Right kidney (tissue), 1 donor: Measurements from ENCODE around the gene HRC.
"Not testable (repeated sequence)": the region's sequence is repeated elsewhere in the genome, so short reads cannot be mapped to it uniquely, and the experiment has no call there.

Experiments used
- DNase-seq: peaks from one replicate; pipeline ENCODE4 v3.0.0-alpha.2; 2016

HRC gene

DNA sequence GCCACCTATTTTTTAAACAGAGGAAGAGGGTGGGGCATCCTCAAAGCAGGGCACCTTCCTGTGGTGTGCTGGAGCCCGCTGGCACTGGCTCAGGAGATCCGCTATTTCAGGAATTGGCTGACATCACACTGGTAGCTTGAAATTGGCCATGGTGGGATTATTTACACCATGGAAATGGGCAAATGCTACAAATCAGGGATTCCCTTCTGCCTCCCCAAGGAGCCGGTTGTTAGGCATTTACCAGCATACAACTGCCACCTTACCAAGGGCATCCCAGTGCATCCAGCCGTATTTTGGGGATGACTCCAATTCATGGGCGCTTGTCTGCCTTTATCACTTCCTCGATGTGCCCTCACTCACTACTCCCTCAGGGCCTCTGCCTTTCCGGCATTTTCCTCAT lies 14.2 kb downstream of the HRC start:
- no peak for DNase-seq

- DNase-seq: peak; percentile 47
Observed at GRCh38 chr19:49136771-49137171, 18.4 kb downstream of the HRC start.

GRCh38 chr19:49135686-49136085 lies 19.5 kb downstream of the HRC start:
- no peak for DNase-seq

GRCh38 chr19:49133621-49134454 lies 21.4 kb downstream of the HRC start:
- DNase-seq: peak; percentile 66

DNA sequence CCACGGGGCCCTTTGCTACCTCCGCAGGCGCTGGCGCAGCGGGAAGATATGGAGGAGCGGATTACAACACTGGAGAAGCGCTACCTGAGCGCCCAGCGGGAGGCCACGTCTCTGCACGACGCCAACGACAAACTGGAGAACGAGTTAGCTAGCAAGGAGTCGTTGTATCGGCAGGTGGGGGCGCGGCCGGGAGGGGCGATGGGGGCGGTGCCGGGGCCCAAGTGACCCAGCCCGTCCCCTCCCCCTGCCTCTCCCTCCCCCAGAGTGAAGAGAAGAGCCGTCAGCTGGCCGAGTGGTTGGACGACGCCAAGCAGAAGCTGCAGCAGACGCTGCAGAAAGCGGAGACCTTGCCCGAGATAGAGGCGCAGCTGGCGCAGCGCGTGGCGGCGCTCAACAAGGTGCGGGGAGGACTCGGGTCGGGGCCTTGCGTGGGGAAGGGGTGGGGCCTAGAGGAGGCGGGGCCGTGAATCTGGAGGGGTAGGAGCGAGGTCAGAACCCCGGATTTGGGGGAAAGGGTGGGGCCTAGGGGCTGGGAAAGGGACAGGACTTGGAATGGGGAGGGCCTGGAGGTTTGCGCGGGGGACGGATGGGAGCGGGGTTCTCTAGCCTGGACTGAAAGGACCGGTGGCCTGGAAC lies 22.1 kb downstream of the HRC start:
- DNase-seq: no peak

DNA sequence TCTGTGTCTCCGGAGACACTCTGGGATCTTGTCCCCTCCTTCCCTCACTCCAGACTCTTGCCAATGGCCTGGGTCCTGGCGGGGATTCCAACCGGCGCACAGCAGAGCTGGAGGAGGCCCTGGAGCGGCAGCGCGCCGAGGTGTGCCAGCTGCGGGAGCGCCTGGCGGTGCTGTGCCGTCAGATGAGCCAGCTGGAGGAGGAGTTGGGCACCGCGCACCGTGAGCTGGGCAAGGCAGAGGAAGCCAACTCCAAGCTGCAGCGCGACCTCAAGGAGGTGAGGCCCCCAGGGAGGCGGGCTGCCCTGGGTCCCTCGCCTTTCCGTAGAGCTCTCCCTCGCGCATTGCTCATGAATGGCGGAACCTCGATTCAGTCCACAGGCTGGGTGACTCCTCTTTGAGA lies 24.9 kb downstream of the HRC start:
- DNase-seq: no peak

DNA sequence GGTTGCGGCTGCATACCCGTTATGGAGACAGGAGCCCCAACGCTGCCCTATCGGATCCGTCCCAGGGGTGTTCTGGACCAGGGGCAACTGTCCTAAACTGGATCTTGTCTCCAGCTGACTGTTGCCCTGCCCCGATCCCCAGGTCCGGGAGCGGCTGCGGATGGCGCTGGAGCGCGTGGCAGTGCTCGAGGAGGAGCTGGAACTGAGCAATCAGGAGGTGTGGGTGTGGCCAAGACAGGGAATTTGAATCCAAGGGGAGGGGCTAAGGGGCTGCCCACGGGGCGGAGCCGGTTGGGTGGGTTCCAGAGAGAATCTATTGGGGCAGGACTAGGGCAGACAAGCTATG lies 26.0 kb downstream of the HRC start:
- DNase-seq: no peak

DNA sequence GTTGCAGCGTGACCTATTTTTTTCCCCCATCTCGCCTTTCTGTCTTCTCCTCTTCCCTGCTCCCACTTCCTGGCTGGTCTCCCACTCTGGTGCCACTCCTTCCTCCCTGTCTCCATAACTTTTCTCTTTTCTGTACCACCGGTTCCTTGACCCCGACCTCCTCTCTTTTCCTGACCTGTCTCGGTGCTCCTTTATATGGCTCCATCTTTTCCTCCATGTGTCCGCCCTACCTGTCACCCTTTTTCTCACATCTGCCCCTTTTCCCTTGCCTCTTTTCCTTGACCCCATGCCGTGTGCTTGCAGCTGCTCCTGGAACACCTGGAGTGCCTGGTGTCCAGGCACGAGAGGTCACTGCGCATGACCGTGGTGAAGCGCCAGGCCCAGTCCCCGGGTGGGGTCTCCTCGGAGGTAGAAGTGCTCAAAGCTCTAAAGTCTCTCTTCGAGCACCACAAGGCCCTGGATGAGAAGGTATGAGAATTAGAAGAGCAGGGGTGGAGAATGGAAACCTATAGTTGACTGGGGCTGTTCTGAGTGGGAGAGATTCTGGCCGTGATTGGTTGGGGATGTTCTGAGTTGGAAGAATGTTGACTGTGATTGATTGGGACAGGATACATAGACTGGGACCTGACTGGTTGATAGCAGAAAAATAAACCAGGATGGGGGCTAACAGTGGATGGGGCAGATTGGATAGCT lies 26.5 kb downstream of the HRC start:
- no peak for DNase-seq

- DNase-seq: peak; percentile 81
Observed at GRCh38 chr19:49127674-49128544, 27.3 kb downstream of the HRC start.

- DNase-seq: not testable (repeated sequence)
Observed at GRCh38 chr19:49127225-49127624, 28.0 kb downstream of the HRC start.

GRCh38 chr19:49126575-49126974 lies 28.6 kb downstream of the HRC start:
- DNase-seq: no peak

DNA sequence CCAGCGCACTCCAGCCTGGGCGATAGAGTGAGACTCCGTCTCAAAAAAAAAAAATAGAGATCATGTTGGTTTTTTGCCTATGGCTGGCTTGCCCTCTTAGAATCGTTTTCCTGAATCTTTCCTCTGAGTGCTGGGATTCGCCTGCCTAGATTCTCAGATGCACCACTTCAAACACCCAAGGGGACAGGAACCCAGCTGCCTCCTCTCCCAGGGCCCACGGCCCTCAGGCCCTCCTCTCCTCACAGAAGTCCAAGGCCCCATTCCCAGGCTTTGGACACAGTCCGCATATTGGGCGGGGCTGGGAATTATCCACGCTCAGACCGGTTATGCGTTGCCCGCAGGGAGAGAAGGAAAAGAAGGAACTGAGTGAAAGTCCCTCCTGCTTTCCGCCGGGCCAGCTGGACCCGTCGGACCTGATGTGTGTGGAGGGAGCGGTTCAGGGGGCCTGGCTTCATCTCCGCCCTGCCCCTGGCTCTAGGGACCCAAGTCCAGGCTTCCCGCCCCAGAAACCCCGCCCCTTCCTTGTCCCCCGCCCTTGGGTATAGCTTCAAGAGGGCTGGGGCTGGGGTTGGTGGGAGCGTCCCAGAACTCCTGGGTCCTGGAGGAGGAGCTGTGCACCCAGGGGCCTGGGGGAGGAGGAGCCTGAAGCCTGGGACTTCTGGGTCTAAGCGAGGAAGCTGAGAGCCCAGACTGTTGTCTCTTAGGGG lies 30.0 kb downstream of the HRC start:
- no peak for DNase-seq

- DNase-seq: not testable (repeated sequence)
Observed at GRCh38 chr19:49123285-49123684, 31.9 kb downstream of the HRC start.

GRCh38 chr19:49121841-49122240 lies 33.4 kb downstream of the HRC start:
- not testable (repeated sequence) for DNase-seq

- no peak for DNase-seq
Observed at GRCh38 chr19:49120868-49121267, 34.3 kb downstream of the HRC start.

DNA sequence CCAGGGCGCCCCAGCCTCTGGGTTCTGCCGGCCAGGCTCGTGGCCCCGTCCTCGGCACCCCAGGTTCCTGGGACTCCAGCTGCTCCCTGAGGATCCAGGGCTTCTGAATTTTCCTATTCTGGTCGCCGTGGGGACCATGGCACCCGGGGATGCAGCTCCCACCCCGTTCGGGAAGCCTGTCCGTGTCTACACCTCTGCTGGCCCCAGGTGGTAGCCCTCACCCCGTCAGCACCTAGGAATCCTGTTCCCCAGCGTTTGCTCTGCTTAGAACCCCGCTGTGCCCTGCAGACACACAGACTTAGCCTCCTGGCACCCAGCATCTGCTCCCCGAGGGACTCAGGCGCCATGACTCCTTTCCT lies 34.9 kb downstream of the HRC start:
- no peak for DNase-seq

DNA sequence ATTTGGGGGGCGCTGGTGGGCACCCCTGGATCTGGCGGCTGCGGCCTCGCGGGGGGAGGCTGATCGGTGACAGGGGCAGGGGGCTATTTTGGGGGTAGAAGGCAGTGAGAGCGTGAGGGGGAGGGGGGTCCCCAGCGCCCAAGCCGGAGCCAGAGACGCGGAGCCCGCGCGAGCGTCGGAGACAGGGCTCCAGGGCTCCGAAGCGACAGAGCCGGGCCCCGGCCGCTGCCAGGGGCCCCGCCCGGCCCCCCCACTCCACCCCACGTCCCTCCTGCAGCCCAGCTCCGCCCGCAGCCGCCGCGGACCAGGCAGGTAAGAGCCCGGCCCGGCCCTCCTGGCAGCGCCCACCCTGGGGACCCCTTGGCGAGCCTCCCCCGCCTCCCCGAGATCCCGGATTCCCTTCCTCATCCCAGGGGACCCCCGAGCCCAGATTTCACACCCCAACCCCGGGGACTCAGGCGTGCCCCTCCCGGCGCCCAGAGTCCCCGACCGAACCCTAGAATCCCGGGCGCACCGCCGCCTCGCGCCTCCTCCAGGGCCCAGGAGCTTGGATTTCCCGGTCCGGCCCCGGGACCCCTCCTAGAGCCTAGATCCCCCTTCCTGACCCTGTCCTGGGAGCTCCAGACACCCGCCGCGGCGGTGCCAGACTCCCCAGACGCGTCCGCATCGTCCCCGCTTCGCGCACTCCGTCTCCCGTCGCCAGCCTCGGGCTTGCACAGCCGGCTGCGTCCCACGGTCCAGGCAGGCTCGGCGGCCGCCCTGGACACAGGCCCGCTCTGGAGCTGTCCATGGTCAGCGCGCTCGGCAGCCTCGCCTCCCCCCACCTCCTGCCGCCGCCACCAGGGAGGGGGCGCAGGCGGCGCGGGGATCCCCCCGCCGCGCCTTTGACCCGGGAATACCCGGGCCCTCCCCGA lies 35.5 kb downstream of the HRC start, which contains the start of gene PPFIA3:
TSS of gene PPFIA3 (plus strand) at position 134 of the 914 bp plus-strand sequence. CDS start 8,330 bp downstream, outside the sequence.
- DNase-seq: peak; percentile 73

- DNase-seq: peak; percentile 95
Observed at GRCh38 chr19:49118565-49119410, 36.4 kb downstream of the HRC start, which contains the start of gene C19orf73. TSS of gene C19orf73 (minus strand) at chr19:49119143. CDS start at chr19:49119022, 121 bp downstream.
